CD4-positive, alpha-beta T cell (primary cell): ENCODE measurements around the gene FOXQ1. TPM values are rescaled to one million over a fixed set of nuclear protein-coding genes. Genes with fewer than 3 reads are reported as not detected.

Source experiments
- ATAC-seq: fragments of 200-7000 bp; cut with Tn5 transposase; one replicate; pipeline ENCODE4 v1.10.0; 2022; ENCODE audit warnings: mild to moderate bottlenecking; ENCODE audit not compliant: poor library complexity
- CTCF ChIA-PET: fragments of 350-600 bp; sonication (Branson Sonifier 250); formaldehyde crosslinking; loops from one replicate; lab custom pipeline; 2021; ENCODE audit warnings: antibody characterized with exemption, inconsistent platforms; lab: Charles Lee
- POLR2A ChIA-PET: fragments of 350-600 bp; sonication (Branson Sonifier 250); formaldehyde crosslinking; loops from one replicate; lab custom pipeline; 2021; ENCODE audit warnings: antibody characterized with exemption, inconsistent platforms; lab: Charles Lee
- DNase-seq, 14 experiments: peaks; one replicate each; pipeline ENCODE4 v3.0.0-alpha.2; 2013 to 2020; ENCODE audit warnings: mixed read lengths in 2 of 14
- H3K27ac ChIP-seq, 2 donors: one replicate each; pipeline versions ENCODE4 v1.5.1 to v1.7.0; 2013; ENCODE audit warnings: low read length in 2 of 2, low read depth in 1 of 2, mild to moderate bottlenecking in 1 of 2
- H3K27me3 ChIP-seq, 2 experiments: 1 replicate in 1 of 2; 2 replicates in 1 of 2; pipeline versions ENCODE4 v1.6.1 to v1.7.0; 2013; ENCODE audit warnings: low read length in 2 of 2, control low read depth in 1 of 2, mild to moderate bottlenecking in 1 of 2, moderate library complexity in 1 of 2; ENCODE audit not compliant: insufficient read depth in 2 of 2, control insufficient read depth in 1 of 2
- H3K36me3 ChIP-seq: one replicate; pipeline ENCODE4 v1.6.1; 2013; ENCODE audit warnings: low read length, control low read depth; ENCODE audit not compliant: insufficient read depth
- H3K4me1 ChIP-seq: one replicate; pipeline ENCODE4 v1.6.1; 2013; ENCODE audit warnings: low read length, control low read depth; ENCODE audit not compliant: insufficient read depth
- H3K4me3 ChIP-seq: one replicate; pipeline ENCODE4 v1.5.1; 2013; ENCODE audit warnings: mild to moderate bottlenecking, low read length, moderate library complexity
- H3K9me3 ChIP-seq, 2 experiments: 1 replicate in 1 of 2; 2 replicates in 1 of 2; pipeline versions ENCODE4 v1.6.1 to v1.7.0; 2013; ENCODE audit warnings: low read length in 2 of 2, mild to moderate bottlenecking in 2 of 2, control low read depth in 1 of 2, moderate library complexity in 1 of 2; ENCODE audit not compliant: control insufficient read depth in 1 of 2, insufficient read depth in 1 of 2
- H3K27ac Mint-ChIP-seq: one replicate; pipeline ENCODE4 v1.8.0; 2020; ENCODE audit warnings: mixed read lengths
- H3K27me3 Mint-ChIP-seq: one replicate; pipeline ENCODE4 v1.8.0; 2021; ENCODE audit warnings: mixed read lengths
- H3K36me3 Mint-ChIP-seq: one replicate; pipeline ENCODE4 v1.8.0; 2021; ENCODE audit warnings: low read depth, mixed read lengths
- H3K4me1 Mint-ChIP-seq: one replicate; pipeline ENCODE4 v1.8.0; 2021; ENCODE audit warnings: low read depth, mixed read lengths
- H3K4me3 Mint-ChIP-seq: one replicate; pipeline ENCODE4 v1.8.0; 2020; ENCODE audit warnings: mild to moderate bottlenecking, mixed read lengths
- H3K9me3 Mint-ChIP-seq: one replicate; pipeline ENCODE4 v1.8.0; 2020; ENCODE audit warnings: mixed read lengths
- CTCF ChIP-seq: fragments of 200-600 bp; IDR thresholded peaks from one replicate; pipeline ENCODE4 v1.8.0; 2022; ENCODE audit warnings: antibody characterized with exemption, mild to moderate bottlenecking
- intact Hi-C, 2 experiments: fragments of 100-400 bp; cut with DNase I in 1 of 2; cut with micrococcal nuclease in 1 of 2; formaldehyde crosslinking; loops; one replicate each; pipeline versions ENCODE4 v1.15.1 to v1.9.0; 2023 to 2025; cut with DNase I, micrococcal nuclease
- total RNA-seq, 174 experiments: library from RNA in 2 of 174; stranded (reverse) in 2 of 174; gene quantifications; one replicate each; pipeline ENCODE4 v1.2.3 and lab custom pipeline; 2021 to 2026

FOXQ1 gene
- total RNA-seq, 2 experiments from 2014 or later, result not detected

- Histone ChIP-seq H3K27me3 (peaks cover 40 to 47% of the 10 kb centered on the region in 2 experiments), H3K9me3 (peaks cover 0 to 18% of the 10 kb centered on the region in 2 experiments), H3K4me3 (no peak overlapping the region), H3K36me3 (no peaks in the 10 kb centered on the region), H3K4me1 (peaks cover 20% of the 10 kb centered on the region), H3K27ac (no peak overlapping the region)
- H3K27ac Mint-ChIP-seq, result no peak overlapping the region
- H3K4me1 Mint-ChIP-seq, result peaks cover 33% of the 10 kb centered on the region
- peaks cover 53% of the 10 kb centered on the region for H3K27me3 Mint-ChIP-seq
- no peaks in the 10 kb centered on the region for H3K36me3 Mint-ChIP-seq
- peak overlapping the region; percentile 25 for H3K4me3 Mint-ChIP-seq
- CTCF ChIA-PET, result no interaction called here
- POLR2A ChIA-PET, result no interaction called here
- intact Hi-C loops, result no loop called here
- ATAC-seq (no peak), DNase-seq (no peak)
- H3K9me3 Mint-ChIP-seq, result no peaks in the 10 kb centered on the region
- no peak for TF ChIP-seq CTCF
Observed at GRCh38 chr6:1315201-1315559, 3.3 kb downstream of the FOXQ1 start.

GRCh38 chr6:1315560-1316386 is 3.9 kb downstream of the FOXQ1 start:
- Mint-ChIP-seq H3K9me3 (no peaks in the 10 kb centered on the region), H3K4me1 (peaks cover 28% of the 10 kb centered on the region), H3K27me3 (peaks cover 47% of the 10 kb centered on the region), H3K4me3 (peak overlapping the region; percentile 25), H3K36me3 (no peaks in the 10 kb centered on the region), H3K27ac (no peak overlapping the region)
- CTCF ChIA-PET, result no interaction called here
- DNase-seq (no peak), ATAC-seq (no peak)
- no peak for TF ChIP-seq CTCF
- peak overlapping the region; percentile 48 for H3K4me3 ChIP-seq
- intact Hi-C loops, result no loop called here
- H3K27ac ChIP-seq, result no peak overlapping the region
- POLR2A ChIA-PET, result no interaction called here
- H3K9me3 ChIP-seq, result peaks cover 0 to 18% of the 10 kb centered on the region in 2 experiments
- H3K4me1 ChIP-seq, result peaks cover 17% of the 10 kb centered on the region
- no peaks in the 10 kb centered on the region for H3K36me3 ChIP-seq
- H3K27me3 ChIP-seq, result peaks cover 34 to 42% of the 10 kb centered on the region in 2 experiments

GRCh38 chr6:1316489-1316971 is 4.6 kb downstream of the FOXQ1 start:
- peaks cover 40% of the 10 kb centered on the region for H3K27me3 Mint-ChIP-seq
- peaks cover 0 to 18% of the 10 kb centered on the region in 2 experiments for H3K9me3 ChIP-seq
- H3K4me1 ChIP-seq, result peaks cover 11% of the 10 kb centered on the region
- TF ChIP-seq CTCF, result no peak
- intact Hi-C loops, result no loop called here
- ATAC-seq (no peak), DNase-seq (peak in 1 of 14 experiments; percentile 16)
- H3K9me3 Mint-ChIP-seq, result no peaks in the 10 kb centered on the region
- no peaks in the 10 kb centered on the region for H3K36me3 ChIP-seq
- H3K27ac ChIP-seq, result no peak overlapping the region
- no peaks in the 10 kb centered on the region for H3K36me3 Mint-ChIP-seq
- no peak overlapping the region for H3K27ac Mint-ChIP-seq
- peaks cover 26 to 34% of the 10 kb centered on the region in 2 experiments for H3K27me3 ChIP-seq
- peak overlapping the region; percentile 15 for H3K4me3 Mint-ChIP-seq
- H3K4me1 Mint-ChIP-seq, result peaks cover 22% of the 10 kb centered on the region
- CTCF ChIA-PET, result no interaction called here
- peak overlapping the region; percentile 48 for H3K4me3 ChIP-seq
- POLR2A ChIA-PET, result no interaction called here
